ENCODE data around the gene PROM1.

The PROM1 gene

GRCh38 chr4:16037901-16038300 is 45.9 kb downstream of the PROM1 start:
- no peaks in the 10 kb centered on the region for H3K36me3 ChIP-seq (ENCODE audit: insufficient read depth, low read length)
- no peak overlapping the region for H3K4me2 ChIP-seq (ENCODE audit: low read length)
- H3K9me3 ChIP-seq (ENCODE audit: low read length), result no peaks in the 10 kb centered on the region
- H4K20me1 ChIP-seq (ENCODE audit: insufficient read depth, low read length), result no peaks in the 10 kb centered on the region
- H3F3A ChIP-seq (ENCODE audit: insufficient read depth, low read length), result no peaks in the 10 kb centered on the region
- no peak overlapping the region for H3K9ac ChIP-seq (ENCODE audit: low read length)
- H3K79me2 ChIP-seq (ENCODE audit: insufficient read depth, low read length), result no peaks in the 10 kb centered on the region
- no peak overlapping the region for H2AFZ ChIP-seq (ENCODE audit: low read length)
- TF ChIP-seq, protein P1, sequence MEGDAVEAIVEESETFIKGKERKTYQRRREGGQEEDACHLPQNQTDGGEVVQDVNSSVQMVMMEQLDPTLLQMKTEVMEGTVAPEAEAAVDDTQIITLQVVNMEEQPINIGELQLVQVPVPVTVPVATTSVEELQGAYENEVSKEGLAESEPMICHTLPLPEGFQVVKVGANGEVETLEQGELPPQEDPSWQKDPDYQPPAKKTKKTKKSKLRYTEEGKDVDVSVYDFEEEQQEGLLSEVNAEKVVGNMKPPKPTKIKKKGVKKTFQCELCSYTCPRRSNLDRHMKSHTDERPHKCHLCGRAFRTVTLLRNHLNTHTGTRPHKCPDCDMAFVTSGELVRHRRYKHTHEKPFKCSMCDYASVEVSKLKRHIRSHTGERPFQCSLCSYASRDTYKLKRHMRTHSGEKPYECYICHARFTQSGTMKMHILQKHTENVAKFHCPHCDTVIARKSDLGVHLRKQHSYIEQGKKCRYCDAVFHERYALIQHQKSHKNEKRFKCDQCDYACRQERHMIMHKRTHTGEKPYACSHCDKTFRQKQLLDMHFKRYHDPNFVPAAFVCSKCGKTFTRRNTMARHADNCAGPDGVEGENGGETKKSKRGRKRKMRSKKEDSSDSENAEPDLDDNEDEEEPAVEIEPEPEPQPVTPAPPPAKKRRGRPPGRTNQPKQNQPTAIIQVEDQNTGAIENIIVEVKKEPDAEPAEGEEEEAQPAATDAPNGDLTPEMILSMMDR (IDR thresholded peaks at IDR 0.05; ENCODE audit: low read length), result no peak
- TF ChIP-seq EZH2 (IDR thresholded peaks at IDR 0.05; ENCODE audit: borderline replicate concordance, low read length), result no peak
- H3K9me2 ChIP-seq (ENCODE audit: low read depth, low read length), result no peaks in the 10 kb centered on the region
- no peaks in the 10 kb centered on the region for H3K4me1 ChIP-seq (ENCODE audit: insufficient read depth, low read length, severe bottlenecking)
- H3K27me3 ChIP-seq (ENCODE audit: insufficient read depth, low read length), result no peaks in the 10 kb centered on the region
- no peak overlapping the region for H3K27ac ChIP-seq (ENCODE audit: low read depth, low read length, poor library complexity, severe bottlenecking)
- H3K4me3 ChIP-seq (ENCODE audit: low read depth, low read length, poor library complexity, severe bottlenecking), result no peak overlapping the region

DNA sequence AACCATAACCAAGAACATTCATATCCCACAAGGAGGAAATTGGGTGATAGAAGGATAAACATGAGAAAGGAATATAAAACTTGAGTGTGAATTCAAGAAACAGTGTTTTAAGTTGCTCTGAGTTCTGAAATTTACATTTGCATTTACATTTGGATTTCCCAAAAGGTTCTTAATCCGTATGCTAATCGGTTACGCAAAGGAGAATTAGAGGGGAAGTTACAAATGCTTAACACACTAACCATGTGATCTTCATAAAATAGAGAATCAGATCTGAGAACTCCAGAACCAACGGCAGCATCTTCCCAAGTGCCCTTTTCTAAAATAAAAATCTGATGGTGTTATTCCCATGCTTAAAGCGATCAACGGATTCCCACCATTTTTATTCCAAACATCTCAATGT is 48.0 kb downstream of the PROM1 start:
- Histone ChIP-seq H3K36me3 (ENCODE audit: insufficient read depth, low read length) (no peaks in the 10 kb centered on the region), H3K9ac (ENCODE audit: low read length) (no peak overlapping the region), H3K79me2 (ENCODE audit: insufficient read depth, low read length) (no peaks in the 10 kb centered on the region), H3K4me1 (ENCODE audit: insufficient read depth, low read length, severe bottlenecking) (no peaks in the 10 kb centered on the region), H2AFZ (ENCODE audit: low read length) (no peak overlapping the region), H3K4me2 (ENCODE audit: low read length) (no peak overlapping the region), H3K4me3 (ENCODE audit: low read depth, low read length, poor library complexity, severe bottlenecking) (no peak overlapping the region), H3F3A (ENCODE audit: insufficient read depth, low read length) (no peaks in the 10 kb centered on the region), H3K27ac (ENCODE audit: low read depth, low read length, poor library complexity, severe bottlenecking) (no peak overlapping the region), H3K9me2 (ENCODE audit: low read depth, low read length) (no peaks in the 10 kb centered on the region), H3K27me3 (ENCODE audit: insufficient read depth, low read length) (no peaks in the 10 kb centered on the region), H4K20me1 (ENCODE audit: insufficient read depth, low read length) (no peaks in the 10 kb centered on the region), H3K9me3 (ENCODE audit: low read length) (no peaks in the 10 kb centered on the region)
- TF ChIP-seq EZH2 (IDR thresholded peaks at IDR 0.05; ENCODE audit: borderline replicate concordance, low read length), result no peak
- TF ChIP-seq, protein P1 (IDR thresholded peaks at IDR 0.05; ENCODE audit: low read length), result no peak

DNA sequence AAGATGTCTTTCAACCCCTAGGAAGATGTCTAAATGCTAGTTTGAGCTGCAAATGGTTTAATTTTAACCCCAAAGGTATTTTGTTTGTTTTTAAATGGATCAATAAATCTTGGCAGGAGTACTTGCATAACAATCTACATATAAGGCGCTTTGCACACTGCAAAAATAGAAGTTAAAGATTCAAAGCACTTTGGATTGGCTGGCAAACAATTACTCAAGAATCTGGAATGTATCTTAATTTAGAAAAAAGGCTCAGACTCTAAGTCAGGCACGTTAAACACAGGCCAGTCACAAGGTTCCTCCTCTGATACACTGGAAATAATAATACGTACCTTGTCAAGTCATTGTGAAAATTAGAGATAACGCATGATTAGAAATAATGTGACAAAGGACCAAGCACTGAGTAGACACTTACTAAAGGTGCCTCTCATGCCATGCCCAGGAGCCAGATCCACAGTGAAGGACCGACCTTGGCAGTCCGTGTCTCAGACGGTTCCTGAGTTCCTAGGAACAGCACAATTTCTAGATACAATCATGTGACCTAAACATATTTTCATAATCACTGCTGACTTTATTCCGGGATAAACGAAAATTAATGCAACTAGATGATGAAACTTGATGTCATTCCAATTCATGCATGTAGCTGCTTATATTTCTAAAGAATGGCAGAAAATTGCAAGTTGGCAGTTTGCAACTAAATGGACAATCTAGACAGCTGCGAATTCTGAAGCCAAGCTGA is 49.6 kb downstream of the PROM1 start:
- no peak overlapping the region for H2AFZ ChIP-seq (ENCODE audit: low read length)
- no peaks in the 10 kb centered on the region for H3K4me1 ChIP-seq (ENCODE audit: insufficient read depth, low read length, severe bottlenecking)
- H3K36me3 ChIP-seq (ENCODE audit: insufficient read depth, low read length), result no peaks in the 10 kb centered on the region
- no peaks in the 10 kb centered on the region for H3K9me2 ChIP-seq (ENCODE audit: low read depth, low read length)
- H3K4me2 ChIP-seq (ENCODE audit: low read length), result no peak overlapping the region
- H3K79me2 ChIP-seq (ENCODE audit: insufficient read depth, low read length), result no peaks in the 10 kb centered on the region
- no peak overlapping the region for H3K9ac ChIP-seq (ENCODE audit: low read length)
- no peak overlapping the region for H3K27ac ChIP-seq (ENCODE audit: low read depth, low read length, poor library complexity, severe bottlenecking)
- no peak for TF ChIP-seq EZH2 (IDR thresholded peaks at IDR 0.05; ENCODE audit: borderline replicate concordance, low read length)
- TF ChIP-seq, protein P1 (IDR thresholded peaks at IDR 0.05; ENCODE audit: low read length), result no peak
- no peaks in the 10 kb centered on the region for H3K27me3 ChIP-seq (ENCODE audit: insufficient read depth, low read length)
- H3F3A ChIP-seq (ENCODE audit: insufficient read depth, low read length), result no peaks in the 10 kb centered on the region
- H4K20me1 ChIP-seq (ENCODE audit: insufficient read depth, low read length), result no peaks in the 10 kb centered on the region
- no peak overlapping the region for H3K4me3 ChIP-seq (ENCODE audit: low read depth, low read length, poor library complexity, severe bottlenecking)
- no peaks in the 10 kb centered on the region for H3K9me3 ChIP-seq (ENCODE audit: low read length)

Measured in OCI-LY1 (cell line).